ENCODE results near the gene FMN2.

The FMN2 gene

DNA sequence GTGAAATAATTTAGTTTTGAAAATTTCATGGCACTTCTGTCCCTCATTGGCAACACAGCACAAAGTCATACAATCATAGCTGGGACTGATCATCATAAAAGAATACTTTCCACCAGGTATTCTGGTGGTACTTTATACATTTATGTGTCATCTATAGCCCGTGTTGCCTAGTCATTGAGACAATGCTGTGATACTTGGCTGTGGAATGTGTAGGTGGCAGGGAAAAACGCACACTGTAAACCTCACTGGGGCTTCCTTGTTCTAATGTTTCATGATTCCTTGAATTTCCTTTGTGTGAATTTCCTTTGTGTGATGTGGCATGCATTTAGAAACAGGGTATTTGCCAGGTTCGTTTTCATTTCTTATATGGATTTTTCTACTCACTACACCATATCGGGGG is 118.3 kb downstream of the FMN2 start:
- DNase-seq (ENCODE audit: low read depth in 1 of 2, low spot score in 1 of 2) = no peak
- no peak overlapping the region for H3K4me3 ChIP-seq (replicated peaks; ENCODE audit: insufficient read depth, low read length)
- H3K27ac ChIP-seq (replicated peaks) = no peak overlapping the region
- TF ChIP-seq GABPA (IDR thresholded peaks at IDR 0.05; ENCODE audit: low read depth) (no peak), CTCF (IDR thresholded peaks at IDR 0.05; ENCODE audit: insufficient read depth, low read length) (no peak), POLR2AphosphoS5 (IDR thresholded peaks at IDR 0.05; ENCODE audit: low read depth) (no peak), SPI1 (IDR thresholded peaks at IDR 0.05; ENCODE audit: borderline replicate concordance, low read depth) (no peak)
- TF ChIP-seq, protein P1, sequence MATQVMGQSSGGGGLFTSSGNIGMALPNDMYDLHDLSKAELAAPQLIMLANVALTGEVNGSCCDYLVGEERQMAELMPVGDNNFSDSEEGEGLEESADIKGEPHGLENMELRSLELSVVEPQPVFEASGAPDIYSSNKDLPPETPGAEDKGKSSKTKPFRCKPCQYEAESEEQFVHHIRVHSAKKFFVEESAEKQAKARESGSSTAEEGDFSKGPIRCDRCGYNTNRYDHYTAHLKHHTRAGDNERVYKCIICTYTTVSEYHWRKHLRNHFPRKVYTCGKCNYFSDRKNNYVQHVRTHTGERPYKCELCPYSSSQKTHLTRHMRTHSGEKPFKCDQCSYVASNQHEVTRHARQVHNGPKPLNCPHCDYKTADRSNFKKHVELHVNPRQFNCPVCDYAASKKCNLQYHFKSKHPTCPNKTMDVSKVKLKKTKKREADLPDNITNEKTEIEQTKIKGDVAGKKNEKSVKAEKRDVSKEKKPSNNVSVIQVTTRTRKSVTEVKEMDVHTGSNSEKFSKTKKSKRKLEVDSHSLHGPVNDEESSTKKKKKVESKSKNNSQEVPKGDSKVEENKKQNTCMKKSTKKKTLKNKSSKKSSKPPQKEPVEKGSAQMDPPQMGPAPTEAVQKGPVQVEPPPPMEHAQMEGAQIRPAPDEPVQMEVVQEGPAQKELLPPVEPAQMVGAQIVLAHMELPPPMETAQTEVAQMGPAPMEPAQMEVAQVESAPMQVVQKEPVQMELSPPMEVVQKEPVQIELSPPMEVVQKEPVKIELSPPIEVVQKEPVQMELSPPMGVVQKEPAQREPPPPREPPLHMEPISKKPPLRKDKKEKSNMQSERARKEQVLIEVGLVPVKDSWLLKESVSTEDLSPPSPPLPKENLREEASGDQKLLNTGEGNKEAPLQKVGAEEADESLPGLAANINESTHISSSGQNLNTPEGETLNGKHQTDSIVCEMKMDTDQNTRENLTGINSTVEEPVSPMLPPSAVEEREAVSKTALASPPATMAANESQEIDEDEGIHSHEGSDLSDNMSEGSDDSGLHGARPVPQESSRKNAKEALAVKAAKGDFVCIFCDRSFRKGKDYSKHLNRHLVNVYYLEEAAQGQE (IDR thresholded peaks at IDR 0.05; ENCODE audit: insufficient replicate concordance, low read depth) = no peak
- no peaks in the 10 kb centered on the region for H3K27me3 ChIP-seq (ENCODE audit: insufficient read depth, poor library complexity, severe bottlenecking)

- TF ChIP-seq CTCF (IDR thresholded peaks at IDR 0.05; ENCODE audit: insufficient read depth, low read length) (no peak), POLR2AphosphoS5 (IDR thresholded peaks at IDR 0.05; ENCODE audit: low read depth) (no peak), GABPA (IDR thresholded peaks at IDR 0.05; ENCODE audit: low read depth) (no peak), SPI1 (IDR thresholded peaks at IDR 0.05; ENCODE audit: borderline replicate concordance, low read depth) (no peak)
- TF ChIP-seq, protein P1 (IDR thresholded peaks at IDR 0.05; ENCODE audit: insufficient replicate concordance, low read depth) = no peak
- Histone ChIP-seq H3K27me3 (ENCODE audit: insufficient read depth, poor library complexity, severe bottlenecking) (no peaks in the 10 kb centered on the region), H3K27ac (replicated peaks) (no peak overlapping the region), H3K4me3 (replicated peaks; ENCODE audit: insufficient read depth, low read length) (no peak overlapping the region)
- DNase-seq (ENCODE audit: low read depth in 1 of 2, low spot score in 1 of 2) = no peak
These were observed 120.9 kb downstream of the FMN2 start for GRCh38 chr1:240212556-240212955.

DNA sequence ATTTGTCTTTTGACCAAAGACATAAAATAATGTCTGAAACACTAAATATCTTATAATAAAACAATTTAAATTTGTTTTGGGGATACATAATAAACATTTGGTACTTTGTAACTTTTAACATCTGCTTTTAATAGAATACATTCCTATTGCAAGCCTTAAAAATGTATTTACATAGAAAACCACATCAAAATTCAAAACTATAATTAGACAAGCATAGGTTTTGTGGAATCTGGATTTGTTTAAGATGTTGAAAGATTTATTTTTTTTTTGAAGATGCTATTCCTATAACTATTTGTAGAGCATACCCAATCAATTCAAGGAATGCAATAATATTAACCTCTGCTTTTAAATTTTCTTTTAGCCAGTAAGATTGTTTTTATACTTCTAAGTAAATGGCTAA is 125.7 kb downstream of the FMN2 start:
- H3K27me3 ChIP-seq (ENCODE audit: insufficient read depth, poor library complexity, severe bottlenecking) = no peaks in the 10 kb centered on the region
- TF ChIP-seq GABPA (IDR thresholded peaks at IDR 0.05; ENCODE audit: low read depth) (no peak), SPI1 (IDR thresholded peaks at IDR 0.05; ENCODE audit: borderline replicate concordance, low read depth) (no peak), POLR2AphosphoS5 (IDR thresholded peaks at IDR 0.05; ENCODE audit: low read depth) (no peak), CTCF (IDR thresholded peaks at IDR 0.05; ENCODE audit: insufficient read depth, low read length) (no peak)
- TF ChIP-seq, protein P1 (IDR thresholded peaks at IDR 0.05; ENCODE audit: insufficient replicate concordance, low read depth) = no peak
- no peak for DNase-seq (ENCODE audit: low read depth in 1 of 2, low spot score in 1 of 2)
- no peak overlapping the region for H3K27ac ChIP-seq (replicated peaks)
- no peak overlapping the region for H3K4me3 ChIP-seq (replicated peaks; ENCODE audit: insufficient read depth, low read length)
